IPS-NIHi7 (cell line): ENCODE data around the gene SYNGR4.
"Not testable (repeated sequence)": the region's sequence is repeated elsewhere in the genome, so short reads cannot be mapped to it uniquely, and the experiment has no call there.

Experiments used
- DNase-seq: peaks from one replicate; pipeline ENCODE4 v3.0.0; 2012; ENCODE audit warnings: mixed read lengths; ENCODE audit errors: extremely low spot score

The SYNGR4 gene

DNA sequence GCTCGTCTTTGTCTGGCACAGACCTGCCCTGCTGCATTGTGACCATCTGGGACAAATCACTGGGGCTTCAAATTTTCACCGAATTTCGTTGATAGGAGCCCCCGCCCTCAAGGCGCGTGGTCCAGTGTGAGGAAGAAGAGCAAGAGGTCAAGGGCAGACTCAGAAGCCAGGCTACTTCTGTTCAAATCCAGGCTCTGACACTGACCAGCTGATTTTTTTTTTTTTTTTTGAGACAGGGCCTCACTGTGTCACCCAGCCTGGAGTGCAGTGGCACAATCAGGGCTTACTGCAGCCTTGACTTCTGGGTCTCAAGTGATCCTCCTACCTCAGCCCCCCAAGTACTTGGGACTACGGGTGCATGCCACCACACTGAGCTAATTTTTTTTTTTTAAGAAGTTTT is 7.2 kb downstream of the SYNGR4 start:
- DNase-seq: no peak

DNA sequence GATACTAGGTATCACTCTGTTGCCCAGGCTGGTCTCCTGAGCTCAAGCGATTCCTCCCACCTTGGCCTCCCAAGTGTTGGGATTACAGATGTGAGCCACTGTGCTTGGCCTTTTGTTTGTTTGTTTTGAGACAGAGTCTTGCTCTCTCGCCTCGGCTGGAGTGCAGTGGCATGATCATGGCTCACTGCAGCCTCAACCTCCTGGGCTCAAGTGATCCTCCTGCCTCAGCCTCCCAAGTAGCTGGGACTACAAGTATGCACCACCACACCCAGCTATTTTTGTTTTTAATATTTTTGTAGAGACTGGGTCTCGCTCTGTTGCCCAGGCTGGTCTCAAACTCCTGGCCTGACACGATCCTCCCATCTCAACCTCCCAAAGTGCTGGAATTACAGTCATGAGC is 7.6 kb downstream of the SYNGR4 start:
- DNase-seq: not testable (repeated sequence)

DNA sequence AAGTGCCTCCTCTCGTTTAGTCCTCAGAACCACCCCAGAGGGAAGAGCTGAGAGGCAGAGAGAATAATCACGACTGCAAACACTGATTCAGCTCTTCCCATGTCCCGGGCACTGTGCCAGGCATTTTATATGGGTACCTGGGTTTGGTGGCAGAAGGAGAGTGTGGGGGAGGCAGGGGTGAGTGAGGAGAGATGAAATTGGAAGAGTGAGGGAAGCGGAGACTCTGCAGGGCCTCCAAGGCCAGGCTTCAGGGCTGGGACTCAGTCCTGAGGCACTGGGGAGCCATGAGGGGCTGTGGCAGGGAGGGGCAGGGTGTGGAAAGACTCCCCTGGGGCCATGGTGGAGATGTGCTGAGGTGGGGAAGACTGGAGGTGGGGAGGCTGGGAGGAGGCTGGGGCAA is 8.7 kb downstream of the SYNGR4 start:
- no peak for DNase-seq

- no peak for DNase-seq
Measured at GRCh38 chr19:48373567-48373966, 9.4 kb downstream of the SYNGR4 start.

- DNase-seq: no peak
Measured at GRCh38 chr19:48378194-48378570, 14.0 kb downstream of the SYNGR4 start.

- no peak for DNase-seq
Measured at GRCh38 chr19:48379058-48379457, 14.9 kb downstream of the SYNGR4 start.

DNA sequence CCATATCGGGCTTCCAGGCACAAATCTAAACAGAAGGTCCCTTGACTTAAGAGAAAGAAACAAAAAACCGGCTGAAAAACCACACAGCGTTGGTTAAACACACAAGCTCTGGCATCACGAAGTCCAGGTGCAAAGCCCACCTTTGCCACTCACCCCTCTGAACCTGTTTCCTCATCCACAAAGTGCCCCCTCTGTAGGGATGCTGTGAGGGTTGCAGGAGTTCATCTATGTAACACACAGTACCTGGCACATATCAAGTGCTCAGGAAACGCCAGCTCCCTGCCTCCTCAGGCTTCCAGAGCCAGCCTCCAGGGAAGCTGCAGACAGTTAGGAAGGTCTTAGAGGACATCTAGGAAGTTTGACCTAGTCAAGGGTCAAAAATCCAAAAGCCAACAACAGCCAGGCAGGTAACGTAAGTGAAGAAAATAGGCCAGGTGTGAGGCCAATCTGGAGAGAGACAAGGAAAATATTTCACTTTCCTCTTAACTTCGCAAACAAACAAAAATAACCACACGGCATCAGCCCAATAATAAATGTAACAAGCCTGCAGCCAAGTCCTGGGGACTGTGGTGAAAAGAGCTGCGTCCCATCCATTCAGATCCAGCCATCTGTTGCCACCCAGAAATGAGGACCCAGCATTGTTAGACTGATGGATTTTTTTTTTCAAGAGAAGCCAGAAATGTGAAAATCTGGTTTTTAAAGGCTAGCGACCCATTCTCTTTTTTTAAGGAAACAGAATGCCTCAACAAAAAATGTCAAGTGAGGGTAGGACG is 17.2 kb downstream of the SYNGR4 start:
- DNase-seq: no peak

GRCh38 chr19:48382286-48382685 is 18.1 kb downstream of the SYNGR4 start:
- DNase-seq: no peak

- DNase-seq: no peak
Measured at GRCh38 chr19:48385461-48386087, 21.4 kb downstream of the SYNGR4 start.

DNA sequence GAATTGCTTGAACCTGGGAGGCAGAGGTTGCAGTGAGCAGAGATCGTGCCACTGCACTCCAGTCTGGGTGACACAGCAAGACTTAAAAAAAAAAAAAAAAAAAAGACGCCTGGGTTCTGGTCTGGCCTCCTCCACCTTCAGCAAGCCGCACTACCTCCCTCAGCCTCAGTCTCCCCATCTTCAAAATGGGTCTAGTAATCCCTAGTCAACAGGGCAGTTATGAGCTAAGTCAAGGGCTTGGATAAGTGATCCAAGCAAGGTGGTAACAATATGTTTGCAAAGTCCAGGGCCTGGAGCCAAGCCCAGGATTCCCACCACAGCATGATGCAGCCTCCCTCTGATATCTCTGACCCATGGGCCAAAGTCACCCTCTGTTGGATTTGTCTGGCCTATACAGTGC is 22.8 kb downstream of the SYNGR4 start:
- no peak for DNase-seq

GRCh38 chr19:48390188-48391099 is 26.3 kb downstream of the SYNGR4 start:
- DNase-seq: peak; percentile 83

DNA sequence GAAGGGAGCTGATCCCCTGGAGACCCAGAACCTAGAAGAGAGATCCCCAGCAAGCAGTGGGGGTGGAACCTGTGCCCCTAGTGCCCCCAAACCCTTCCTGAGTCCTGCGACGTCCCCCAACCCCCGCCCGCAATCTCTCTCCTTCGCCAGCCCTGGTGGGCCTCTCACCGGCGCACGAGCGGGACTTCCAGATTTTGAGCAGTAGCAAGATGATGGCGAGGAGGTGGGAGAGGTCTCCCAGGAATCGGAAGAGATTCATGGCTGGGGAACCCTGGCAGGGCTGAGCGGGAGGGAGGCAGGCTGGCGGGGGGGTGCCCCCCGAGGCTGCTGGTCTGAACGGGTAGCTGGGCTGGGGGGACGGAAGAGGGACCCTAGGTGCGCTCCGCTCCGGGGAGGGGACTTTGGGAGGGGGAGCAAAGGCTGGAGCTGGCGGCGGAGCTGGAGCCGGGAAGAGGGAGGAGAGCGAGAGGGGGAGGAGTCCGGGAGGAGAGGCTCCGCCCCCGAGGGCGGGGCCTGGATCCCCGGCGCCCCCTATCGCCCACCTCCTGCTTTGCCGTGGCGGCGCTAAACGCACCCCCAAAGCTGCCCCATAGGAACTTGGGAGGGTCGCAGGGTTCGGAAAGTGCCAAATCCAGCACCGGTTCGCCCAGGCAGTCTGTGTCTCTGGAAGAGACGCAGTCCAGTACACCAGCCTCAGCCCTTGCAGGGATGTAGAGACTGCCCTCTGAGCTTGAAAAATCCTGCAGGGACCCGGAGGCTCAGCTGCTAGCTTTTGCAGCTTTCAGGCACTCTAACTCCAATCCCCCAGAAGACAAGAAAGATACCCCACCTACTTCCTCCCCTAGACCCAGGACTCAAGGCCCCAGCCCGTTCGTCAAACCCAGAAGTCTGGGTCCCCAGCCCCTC is 27.2 kb downstream of the SYNGR4 start, which contains the start of gene KDELR1:
KDELR1 (minus strand) TSS at position 452 of the 906 bp plus-strand sequence; CDS start at position 259, 193 bp downstream.
- DNase-seq: peak; percentile 90

DNA sequence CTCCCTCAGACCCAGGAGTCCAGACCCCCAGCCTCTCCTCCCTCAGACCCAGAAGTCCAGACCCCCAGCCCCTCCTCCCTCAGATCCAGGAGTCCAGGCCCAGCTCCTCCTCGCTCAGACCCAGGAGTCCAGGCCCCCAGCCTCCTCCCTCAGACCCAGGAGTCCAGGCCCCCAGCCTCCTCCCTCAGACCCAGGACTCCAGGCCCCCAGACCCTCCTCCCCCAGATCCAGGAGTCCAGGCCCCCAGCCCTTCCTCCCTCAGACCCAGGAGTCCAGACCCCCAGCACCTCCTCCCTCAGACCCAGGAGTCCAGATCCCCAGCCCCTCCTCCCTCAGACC is 27.8 kb downstream of the SYNGR4 start:
- not testable (repeated sequence) for DNase-seq

DNA sequence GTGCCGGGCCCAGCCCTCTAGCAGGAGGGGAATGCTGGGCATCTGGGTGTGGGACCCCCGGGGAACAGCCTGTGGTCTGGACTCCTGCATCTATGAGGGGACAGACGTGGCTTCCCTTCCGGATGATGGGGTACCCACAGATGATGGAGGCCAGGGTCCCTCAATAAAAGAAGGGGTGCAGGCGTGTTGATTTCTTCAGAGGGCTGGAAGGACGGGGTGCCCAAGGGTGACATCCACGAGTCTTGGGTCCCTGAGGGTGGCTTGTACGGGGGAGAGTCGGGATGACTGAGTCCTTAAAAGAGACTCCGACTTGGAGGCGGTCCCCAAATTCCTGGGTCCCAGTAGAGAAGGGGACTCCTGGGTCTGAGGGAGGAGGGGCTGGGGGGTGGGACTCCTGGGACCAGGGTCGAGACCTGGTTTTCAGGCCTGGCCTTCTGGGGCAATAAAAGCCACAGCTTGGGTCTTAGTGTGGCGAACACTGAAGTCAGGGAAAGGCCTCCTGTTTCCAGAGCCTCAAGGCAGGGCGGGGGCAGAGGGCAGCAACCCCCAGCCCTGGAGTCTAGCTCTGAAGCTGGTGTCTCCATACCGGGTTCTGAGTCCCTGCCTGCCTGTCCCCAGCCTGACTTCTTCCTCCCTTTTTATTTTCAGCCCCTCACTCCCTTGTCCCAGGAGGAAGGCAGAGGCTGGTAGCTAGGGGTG is 28.8 kb downstream of the SYNGR4 start:
- no peak for DNase-seq

GRCh38 chr19:48393559-48394330 is 29.6 kb downstream of the SYNGR4 start, which contains the start of gene GRIN2D:
Gene GRIN2D (plus strand): TSS chr19:48393668. CDS start chr19:48398393, 4,725 bp downstream.
- DNase-seq: no peak

- DNase-seq: no peak
Measured at GRCh38 chr19:48394331-48395169, 30.4 kb downstream of the SYNGR4 start.

GRCh38 chr19:48395170-48395455 is 30.9 kb downstream of the SYNGR4 start:
- no peak for DNase-seq

DNA sequence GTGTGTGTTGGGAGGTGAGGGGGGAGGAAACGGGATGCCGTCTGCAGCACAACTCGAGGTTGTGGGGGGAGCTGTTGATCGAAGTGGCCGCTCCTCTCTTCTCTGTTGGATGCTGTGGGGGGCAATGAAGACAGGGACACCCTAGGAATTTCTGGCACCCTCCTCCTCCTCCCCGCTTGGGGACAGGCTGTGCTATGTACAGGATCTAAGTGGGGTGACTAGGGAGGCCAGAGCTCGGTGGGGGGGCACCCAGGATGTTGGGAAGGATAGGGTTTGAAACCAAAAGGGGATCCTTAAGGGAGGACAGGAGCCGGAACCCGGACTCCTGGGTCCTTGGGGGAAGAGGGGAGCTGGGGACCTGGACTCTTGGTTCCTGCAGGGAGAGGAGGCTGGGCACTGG is 31.3 kb downstream of the SYNGR4 start:
- no peak for DNase-seq
